K562 (cell line): Measurements from ENCODE around the gene ZCCHC24. TPM values are rescaled to one million over a fixed set of nuclear protein-coding genes. Genes with fewer than 3 reads are reported as not detected.

ENCODE experiments used
- ATAC-seq: fragments of 200-7000 bp; cut with Tn5 transposase; 3 replicates; pipeline ENCODE4 v1.9.1; 2020; ENCODE audit warnings: moderate library complexity
- BruUV-seq: library from RNA; stranded (reverse); fragments of 400-500 nt; replicated peaks from 2 replicates; lab custom pipeline; 2021; lab: Mats Ljungman, UMichigan
- CTCF ChIA-PET: fragments of 300-600 bp; formaldehyde crosslinking; extraction: SDS; loops from one replicate; lab custom pipeline; 2021; ENCODE audit warnings: low intra/inter-chr PET ratio; lab: Yijun Ruan, JAX
- POLR2A ChIA-PET: fragments of 300-600, 350-650 bp; sonication (Branson Sonifier 250); formaldehyde crosslinking; extraction: SDS; loops from one replicate; lab custom pipeline; 2021; ENCODE audit warnings: antibody characterized with exemption, inconsistent platforms; lab: Yijun Ruan, JAX
- DNase-seq, 4 experiments: peaks; one replicate each; pipeline versions ENCODE4 v3.0.0 to v3.0.0-alpha.2; 2011 to 2018; ENCODE audit warnings: low spot score in 3 of 4, mixed read lengths in 3 of 4; ENCODE audit errors: extremely low read depth in 1 of 4
- FAIRE-seq: peaks from 2 replicates; lab custom pipeline; 2011; peaks lifted over from hg19 to GRCh38; lab: Jason Lieb, UNC
- H2AFZ ChIP-seq: 2 replicates; pipeline ENCODE4 v1.6.0; 2011; ENCODE audit warnings: low read depth, low read length, control low read depth, inconsistent platforms
- H3K27ac ChIP-seq: fragments of 200-600 bp; 3 replicates; pipeline ENCODE4 v1.8.0; 2011; ENCODE audit warnings: low read depth, mild to moderate bottlenecking, control low read depth, inconsistent platforms, low read length, moderate library complexity, mixed read lengths; ENCODE audit errors: extremely low read depth
- H3K27me3 ChIP-seq, 2 experiments: fragments of 300-600 bp in 1 of 2; 2 replicates in 1 of 2; 3 replicates in 1 of 2; pipeline versions ENCODE4 v1.6.0 to v1.8.0; 2011; ENCODE audit warnings: inconsistent platforms in 2 of 2, low read length in 2 of 2, mild to moderate bottlenecking in 1 of 2, mixed read lengths in 1 of 2, moderate library complexity in 1 of 2; ENCODE audit not compliant: control insufficient read depth in 2 of 2, insufficient read depth in 2 of 2
- H3K36me3 ChIP-seq: fragments of 300-600 bp; 3 replicates; pipeline ENCODE4 v1.8.0; 2011; ENCODE audit warnings: mild to moderate bottlenecking, low read length, inconsistent platforms; ENCODE audit not compliant: control insufficient read depth, insufficient read depth
- H3K4me1 ChIP-seq, 2 experiments: fragments of 200-600 bp in 1 of 2; replicated peaks in 1 of 2; 2 replicates in 1 of 2; 3 replicates in 1 of 2; pipeline versions ENCODE4 v1.5.1 to v1.8.0; 2011; ENCODE audit warnings: inconsistent platforms in 2 of 2, low read length in 2 of 2, mild to moderate bottlenecking in 1 of 2, mixed read lengths in 1 of 2, moderate library complexity in 1 of 2; ENCODE audit not compliant: control insufficient read depth in 2 of 2, insufficient read depth in 2 of 2
- H3K4me2 ChIP-seq: 2 replicates; pipeline ENCODE4 v1.6.1; 2011; ENCODE audit warnings: low read length, control low read depth, inconsistent platforms, mixed read lengths; ENCODE audit not compliant: insufficient read depth
- H3K4me3 ChIP-seq: fragments of 200-600 bp; sonication (generic), shearing (Covaris generic); 2 replicates; pipeline ENCODE4 v1.5.1; 2016; ENCODE audit warnings: control low read depth, inconsistent platforms
- H3K79me2 ChIP-seq: fragments of 200-600 bp; 3 replicates; pipeline ENCODE4 v1.8.0; 2011; ENCODE audit warnings: low read length, inconsistent platforms; ENCODE audit not compliant: control insufficient read depth, insufficient read depth
- H3K9ac ChIP-seq, 2 experiments: 2 replicates each; pipeline versions ENCODE4 v1.6.0 to v1.6.1; 2011; ENCODE audit warnings: low read depth in 2 of 2, low read length in 2 of 2, control low read depth in 1 of 2, inconsistent platforms in 1 of 2, mild to moderate bottlenecking in 1 of 2, mixed read lengths in 1 of 2; ENCODE audit not compliant: insufficient read depth in 1 of 2
- H3K9me1 ChIP-seq: one replicate; pipeline ENCODE4 v1.6.0; 2011; ENCODE audit warnings: inconsistent platforms, mild to moderate bottlenecking, low read length, moderate library complexity; ENCODE audit not compliant: control insufficient read depth, insufficient read depth
- H3K9me3 ChIP-seq: replicated peaks from 2 replicates; pipeline ENCODE4 v1.5.1; 2011; ENCODE audit warnings: low read depth, low read length, inconsistent platforms; ENCODE audit not compliant: control insufficient read depth, insufficient read depth
- H4K20me1 ChIP-seq: replicated peaks from 2 replicates; pipeline ENCODE4 v1.6.1; 2011; ENCODE audit warnings: low read length, inconsistent platforms, mixed read lengths; ENCODE audit not compliant: control insufficient read depth, insufficient read depth
- FOXJ2 ChIP-seq: fragments of 200-800 bp; sonication (Bioruptor generic); IDR thresholded peaks from 2 replicates; pipeline ENCODE4 v1.6.1; 2016; ENCODE audit warnings: missing genetic modification characterization, missing compliant biosample characterization
- FOXJ3 ChIP-seq: sonication (generic); formaldehyde crosslinking; IDR thresholded peaks from 2 replicates; pipeline ENCODE4 v1.4.0; 2020; ENCODE audit warnings: mild to moderate bottlenecking, missing genetic modification reagents
- GATAD2B ChIP-seq: fragments of 450-650 bp; IDR thresholded peaks from 2 replicates; pipeline ENCODE4 v1.6.1; 2017; ENCODE audit warnings: mild to moderate bottlenecking, borderline replicate concordance
- HDGF ChIP-seq: fragments of 450-650 bp; IDR thresholded peaks from 2 replicates; pipeline ENCODE4 v1.6.1; 2016
- HEY1 ChIP-seq: fragments of 250-450 bp; sonication (Bioruptor Pico); IDR thresholded peaks from 2 replicates; pipeline ENCODE4 v1.5.0; 2020; ENCODE audit warnings: mild to moderate bottlenecking, moderate library complexity, borderline replicate concordance
- POLR2A ChIP-seq: fragments of 450-650 bp; conservative IDR thresholded peaks from 2 replicates; pipeline ENCODE4 v1.6.1; 2016
- RBM15 ChIP-seq: fragments of 200-400 bp; formaldehyde crosslinking; IDR thresholded peaks from 2 replicates; pipeline ENCODE4 v1.6.1; 2018; ENCODE audit warnings: mild to moderate bottlenecking, low read length, moderate library complexity; ENCODE audit not compliant: insufficient read depth
- SMARCB1 ChIP-seq: IDR thresholded peaks from 2 replicates; pipeline ENCODE4 v1.6.1; 2011; ENCODE audit warnings: improper control_type of control experiment, low read depth; ENCODE audit not compliant: insufficient read length
- ZFP1 ChIP-seq: fragments of 450-650 bp; formaldehyde crosslinking; IDR thresholded peaks from 2 replicates; pipeline ENCODE4 v1.4.0; 2020; ENCODE audit warnings: mild to moderate bottlenecking, mixed read lengths
- ZNF12 ChIP-seq: sonication (generic); formaldehyde crosslinking; IDR thresholded peaks from 2 replicates; pipeline ENCODE4 v1.4.0; 2020; ENCODE audit warnings: mild to moderate bottlenecking, missing genetic modification reagents
- ZNF316 ChIP-seq: fragments of 450-650 bp; IDR thresholded peaks from 2 replicates; pipeline ENCODE4 v1.6.1; 2016
- WGBS: fragments of 100-300 bp; shearing (Covaris generic); methylation state at CpG from one replicate; pipeline ENCODE4 v1.1.6; 2016; ENCODE audit warnings: low coverage, mixed read lengths; ENCODE audit not compliant: insufficient coverage; ENCODE audit errors: missing lambda C conversion rate; 5-methylcytosine and 5-hydroxymethylcytosine counted together
- in situ Hi-C: fragments of 300-500 bp; cut with MboI; formaldehyde crosslinking; loops from 4 replicates; pipeline ENCODE4 v1.15.0; 2018; ENCODE audit warnings: inconsistent platforms, mixed read lengths
- intact Hi-C: fragments of 100-400 bp; cut with micrococcal nuclease; formaldehyde crosslinking; loops from 2 replicates; pipeline ENCODE4 v1.14.2; 2022
- polyA plus RNA-seq, 8 experiments: library from polyadenylated mRNA; depleted of rRNA in 4 of 8; stranded (reverse) in 5 of 8; unstranded in 3 of 8; fragments of >200 nt; fragmentation: Nextera tagmentation in 2 of 8; fragmentation: Illumina TruSeq in 1 of 8; extraction: Ambion mirVana in 2 of 8; extraction: Trizol in 1 of 8; gene quantifications; 2 replicates each; pipeline versions ENCODE4 v1.2.1 to v1.2.3, GENCODE V29; 2011 to 2014; ENCODE audit warnings: inconsistent platforms in 1 of 8, missing spikeins in 1 of 8
- total RNA-seq, 7 experiments: library from RNA; depleted of rRNA in 6 of 7; stranded (reverse); fragments of >200 nt in 6 of 7; fragmentation: Illumina TruSeq in 2 of 7; extraction: Trizol in 2 of 7; gene quantifications; 2 replicates each; pipeline versions ENCODE4 v1.2.1 to v1.2.3, GENCODE V29; 2011 to 2021; ENCODE audit warnings: low replicate concordance in 1 of 7
- TF ChIP-seq, protein P1 (sequence below): sonication (generic); formaldehyde crosslinking; IDR thresholded peaks from 2 replicates; pipeline ENCODE4 v1.8.1; 2023; ENCODE audit warnings: mild to moderate bottlenecking, missing genetic modification reagents, moderate library complexity
- TF ChIP-seq, protein P2 (sequence below): fragments of 250-450 bp; sonication (Bioruptor Pico); IDR thresholded peaks from 2 replicates; pipeline ENCODE4 v1.4.0; 2020; ENCODE audit warnings: mild to moderate bottlenecking
- TF ChIP-seq, protein P3 (sequence below): sonication (generic); formaldehyde crosslinking; IDR thresholded peaks from 2 replicates; pipeline ENCODE4 v1.8.0; 2022; ENCODE audit warnings: mild to moderate bottlenecking, low read depth, missing genetic modification reagents
- TF ChIP-seq, protein P4 (sequence below): IDR thresholded peaks from 3 replicates; pipeline ENCODE4 v1.6.1; 2011; ENCODE audit warnings: borderline replicate concordance, mild to moderate bottlenecking; ENCODE audit not compliant: insufficient read length, insufficient read depth

The ZCCHC24 gene
- total and polyA plus RNA-seq, 9 of the 15 experiments (the other 6 are each of a cell fraction or from before 2014, with no cell fraction given): 0.84 to 11.0 (median 4.6) TPM

DNA sequence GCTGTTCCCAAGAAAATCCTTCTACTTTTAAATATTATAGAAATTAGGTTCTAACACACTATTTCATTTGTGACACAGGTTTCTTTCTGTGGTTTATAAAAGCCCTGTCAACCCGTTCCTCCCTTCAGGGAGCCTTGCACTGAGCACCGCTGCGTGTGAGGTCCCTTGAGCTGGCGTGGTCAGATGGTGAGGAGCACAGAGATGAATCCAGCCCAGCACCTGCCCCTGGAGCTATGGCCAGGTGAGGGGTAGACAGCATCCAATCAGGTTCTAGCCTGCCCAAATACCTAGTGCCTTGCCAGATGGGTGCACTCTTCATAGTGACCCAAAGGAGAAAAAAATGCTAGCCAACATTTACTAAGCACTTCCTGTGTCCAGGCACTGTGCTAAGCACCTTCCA is 15.7 kb downstream of the ZCCHC24 start:
- 70% methylated on average over 4 of the region's 4 CpGs for whole genome bisulfite sequencing
- ATAC-seq: no peak
- Histone ChIP-seq H3K4me1 (peaks cover 9 to 11% of the 10 kb centered on the region in 2 experiments), H3K36me3 (no peaks in the 10 kb centered on the region; the same call in 2 of the 3 replicates), H3K9me3 (no peaks in the 10 kb centered on the region), H3K79me2 (no peaks in the 10 kb centered on the region), H3K9ac (no peak overlapping the region), H3K27me3 (no peaks in the 10 kb centered on the region), H3K4me2 (no peak overlapping the region), H2AFZ (no peak overlapping the region), H3K27ac (no peak overlapping the region), H3K9me1 (peaks cover 3% of the 10 kb centered on the region), H3K4me3 (no peak overlapping the region), H4K20me1 (peaks cover 8% of the 10 kb centered on the region; the same call in 1 of the 2 replicates)
- TF ChIP-seq HDGF (no peak), RBM15 (no peak), GATAD2B (no peak), ZFP1 (CRISPR knock-in tag) (no peak), FOXJ3 (CRISPR knock-in tag) (no peak), POLR2A (no peak), HEY1 (CRISPR knock-in tag) (no peak), SMARCB1 (no peak), FOXJ2 (tag) (no peak), ZNF12 (CRISPR knock-in tag) (no peak), ZNF316 (no peak)
- TF ChIP-seq, protein P1, sequence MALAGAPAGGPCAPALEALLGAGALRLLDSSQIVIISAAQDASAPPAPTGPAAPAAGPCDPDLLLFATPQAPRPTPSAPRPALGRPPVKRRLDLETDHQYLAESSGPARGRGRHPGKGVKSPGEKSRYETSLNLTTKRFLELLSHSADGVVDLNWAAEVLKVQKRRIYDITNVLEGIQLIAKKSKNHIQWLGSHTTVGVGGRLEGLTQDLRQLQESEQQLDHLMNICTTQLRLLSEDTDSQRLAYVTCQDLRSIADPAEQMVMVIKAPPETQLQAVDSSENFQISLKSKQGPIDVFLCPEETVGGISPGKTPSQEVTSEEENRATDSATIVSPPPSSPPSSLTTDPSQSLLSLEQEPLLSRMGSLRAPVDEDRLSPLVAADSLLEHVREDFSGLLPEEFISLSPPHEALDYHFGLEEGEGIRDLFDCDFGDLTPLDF (CRISPR knock-in tag): no peak
- TF ChIP-seq, protein P2, sequence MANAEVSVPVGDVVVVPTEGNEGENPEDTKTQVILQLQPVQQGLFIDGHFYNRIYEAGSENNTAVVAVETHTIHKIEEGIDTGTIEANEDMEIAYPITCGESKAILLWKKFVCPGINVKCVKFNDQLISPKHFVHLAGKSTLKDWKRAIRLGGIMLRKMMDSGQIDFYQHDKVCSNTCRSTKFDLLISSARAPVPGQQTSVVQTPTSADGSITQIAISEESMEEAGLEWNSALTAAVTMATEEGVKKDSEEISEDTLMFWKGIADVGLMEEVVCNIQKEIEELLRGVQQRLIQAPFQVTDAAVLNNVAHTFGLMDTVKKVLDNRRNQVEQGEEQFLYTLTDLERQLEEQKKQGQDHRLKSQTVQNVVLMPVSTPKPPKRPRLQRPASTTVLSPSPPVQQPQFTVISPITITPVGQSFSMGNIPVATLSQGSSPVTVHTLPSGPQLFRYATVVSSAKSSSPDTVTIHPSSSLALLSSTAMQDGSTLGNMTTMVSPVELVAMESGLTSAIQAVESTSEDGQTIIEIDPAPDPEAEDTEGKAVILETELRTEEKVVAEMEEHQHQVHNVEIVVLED: no peak
- TF ChIP-seq, protein P3, sequence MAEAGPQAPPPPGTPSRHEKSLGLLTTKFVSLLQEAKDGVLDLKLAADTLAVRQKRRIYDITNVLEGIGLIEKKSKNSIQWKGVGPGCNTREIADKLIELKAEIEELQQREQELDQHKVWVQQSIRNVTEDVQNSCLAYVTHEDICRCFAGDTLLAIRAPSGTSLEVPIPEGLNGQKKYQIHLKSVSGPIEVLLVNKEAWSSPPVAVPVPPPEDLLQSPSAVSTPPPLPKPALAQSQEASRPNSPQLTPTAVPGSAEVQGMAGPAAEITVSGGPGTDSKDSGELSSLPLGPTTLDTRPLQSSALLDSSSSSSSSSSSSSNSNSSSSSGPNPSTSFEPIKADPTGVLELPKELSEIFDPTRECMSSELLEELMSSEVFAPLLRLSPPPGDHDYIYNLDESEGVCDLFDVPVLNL (CRISPR knock-in tag): no peak
- TF ChIP-seq, protein P4, sequence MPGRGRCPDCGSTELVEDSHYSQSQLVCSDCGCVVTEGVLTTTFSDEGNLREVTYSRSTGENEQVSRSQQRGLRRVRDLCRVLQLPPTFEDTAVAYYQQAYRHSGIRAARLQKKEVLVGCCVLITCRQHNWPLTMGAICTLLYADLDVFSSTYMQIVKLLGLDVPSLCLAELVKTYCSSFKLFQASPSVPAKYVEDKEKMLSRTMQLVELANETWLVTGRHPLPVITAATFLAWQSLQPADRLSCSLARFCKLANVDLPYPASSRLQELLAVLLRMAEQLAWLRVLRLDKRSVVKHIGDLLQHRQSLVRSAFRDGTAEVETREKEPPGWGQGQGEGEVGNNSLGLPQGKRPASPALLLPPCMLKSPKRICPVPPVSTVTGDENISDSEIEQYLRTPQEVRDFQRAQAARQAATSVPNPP: no peak
- intact Hi-C loops (no loop called here), in situ Hi-C loops (no loop called here)
- DNase-seq: no peak
- ChIA-PET CTCF (no interaction called here), POLR2A (interaction anchor here (0.6 to 2.3 kb wide), 3 partner anchors 11 to 398 kb away, joined by 4 to 11 read pairs (median 11); partner anchors contain the start of gene ZCCHC24)
- no TSS peak for BruUV-seq
- FAIRE-seq: no peak
